Trophoblast cell (in vitro differentiated cells and primary cell): ENCODE data around the gene HOXB1.
A peak's percentile ranks its signal among the peaks of the same experiment; 100 is the strongest.

Experiments used
- DNase-seq, 2 donors: peaks; one replicate each; pipeline ENCODE4 v3.0.0-alpha.2; 2016
- H2AFZ ChIP-seq: 2 replicates; pipeline ENCODE4 v1.6.1; 2013; ENCODE audit warnings: low read length, moderate library complexity, mild to moderate bottlenecking; ENCODE audit not compliant: insufficient read depth, poor library complexity
- H2AK5ac ChIP-seq: 2 replicates; pipeline ENCODE4 v1.6.1; 2013; ENCODE audit warnings: mild to moderate bottlenecking, low read length
- H2BK120ac ChIP-seq: 2 replicates; pipeline ENCODE4 v1.6.1; 2013; ENCODE audit warnings: low read length, mild to moderate bottlenecking, moderate library complexity; ENCODE audit not compliant: insufficient read depth, poor library complexity
- H2BK12ac ChIP-seq: 2 replicates; pipeline ENCODE4 v1.6.1; 2013; ENCODE audit warnings: mild to moderate bottlenecking, low read length, moderate library complexity
- H2BK5ac ChIP-seq: 2 replicates; pipeline ENCODE4 v1.6.1; 2013; ENCODE audit warnings: low read length, low read depth, moderate library complexity, mild to moderate bottlenecking; ENCODE audit not compliant: poor library complexity
- H3K14ac ChIP-seq: 2 replicates; pipeline ENCODE4 v1.6.1; 2013; ENCODE audit warnings: mild to moderate bottlenecking, low read length
- H3K18ac ChIP-seq: 2 replicates; pipeline ENCODE4 v1.6.1; 2013; ENCODE audit warnings: mild to moderate bottlenecking, low read length
- H3K23ac ChIP-seq: 2 replicates; pipeline ENCODE4 v1.6.1; 2013; ENCODE audit warnings: low read length
- H3K27ac ChIP-seq: 2 replicates; pipeline ENCODE4 v1.5.1; 2013; ENCODE audit warnings: low read depth, mild to moderate bottlenecking, inconsistent platforms, low read length, moderate library complexity
- H3K27me3 ChIP-seq: 2 replicates; pipeline ENCODE4 v1.6.1; 2013; ENCODE audit warnings: inconsistent platforms, mild to moderate bottlenecking, low read length, moderate library complexity; ENCODE audit not compliant: insufficient read depth
- H3K36me3 ChIP-seq, 2 experiments: 1 replicate in 1 of 2; 2 replicates in 1 of 2; pipeline ENCODE4 v1.6.1; 2013; ENCODE audit warnings: low read length in 2 of 2, mild to moderate bottlenecking in 2 of 2, moderate library complexity in 1 of 2; ENCODE audit not compliant: insufficient read depth in 2 of 2, control insufficient read depth in 1 of 2
- H3K4ac ChIP-seq: 2 replicates; pipeline ENCODE4 v1.6.1; 2013; ENCODE audit warnings: low read depth, mild to moderate bottlenecking, low read length, moderate library complexity
- H3K4me1 ChIP-seq, 2 experiments: 1 replicate in 1 of 2; 2 replicates in 1 of 2; pipeline ENCODE4 v1.6.1; 2013; ENCODE audit warnings: low read length in 2 of 2, mild to moderate bottlenecking in 2 of 2, moderate library complexity in 1 of 2; ENCODE audit not compliant: insufficient read depth in 2 of 2, control insufficient read depth in 1 of 2
- H3K4me2 ChIP-seq: 2 replicates; pipeline ENCODE4 v1.6.1; 2013; ENCODE audit warnings: inconsistent platforms, mild to moderate bottlenecking, low read length, moderate library complexity
- H3K4me3 ChIP-seq: 2 replicates; pipeline ENCODE4 v1.5.1; 2013; ENCODE audit warnings: mild to moderate bottlenecking, low read depth, low read length, inconsistent platforms
- H3K79me1 ChIP-seq: one replicate; pipeline ENCODE4 v1.6.1; 2013; ENCODE audit warnings: low read length
- H3K79me2 ChIP-seq: 2 replicates; pipeline ENCODE4 v1.6.1; 2013; ENCODE audit warnings: low read length, mild to moderate bottlenecking; ENCODE audit not compliant: control insufficient read depth, insufficient read depth, poor library complexity
- H3K9ac ChIP-seq: 2 replicates; pipeline ENCODE4 v1.6.1; 2013; ENCODE audit warnings: mild to moderate bottlenecking, low read length
- H3K9me3 ChIP-seq: 2 replicates; pipeline ENCODE4 v1.6.1; 2013; ENCODE audit warnings: low read depth, mild to moderate bottlenecking, control low read depth, inconsistent platforms, low read length; ENCODE audit not compliant: insufficient read depth
- H4K12ac ChIP-seq: 2 replicates; pipeline ENCODE4 v1.6.1; 2013; ENCODE audit warnings: low read depth, mild to moderate bottlenecking, low read length, moderate library complexity
- H4K8ac ChIP-seq: 2 replicates; pipeline ENCODE4 v1.6.1; 2013; ENCODE audit warnings: low read depth, mild to moderate bottlenecking, low read length, moderate library complexity
- H4K91ac ChIP-seq: one replicate; pipeline ENCODE4 v1.6.1; 2013; ENCODE audit warnings: low read depth, mild to moderate bottlenecking, low read length, moderate library complexity
- WGBS: extraction: QIAGEN DNeasy Blood & Tissue Kit; methylation state at CpG from one replicate; pipeline ENCODE4 v1.1.7; 2013; ENCODE audit warnings: missing lambda C conversion rate; ENCODE audit not compliant: insufficient read length, insufficient coverage; ENCODE audit errors: extremely low coverage; 5-methylcytosine and 5-hydroxymethylcytosine counted together

HOXB1 gene

DNA sequence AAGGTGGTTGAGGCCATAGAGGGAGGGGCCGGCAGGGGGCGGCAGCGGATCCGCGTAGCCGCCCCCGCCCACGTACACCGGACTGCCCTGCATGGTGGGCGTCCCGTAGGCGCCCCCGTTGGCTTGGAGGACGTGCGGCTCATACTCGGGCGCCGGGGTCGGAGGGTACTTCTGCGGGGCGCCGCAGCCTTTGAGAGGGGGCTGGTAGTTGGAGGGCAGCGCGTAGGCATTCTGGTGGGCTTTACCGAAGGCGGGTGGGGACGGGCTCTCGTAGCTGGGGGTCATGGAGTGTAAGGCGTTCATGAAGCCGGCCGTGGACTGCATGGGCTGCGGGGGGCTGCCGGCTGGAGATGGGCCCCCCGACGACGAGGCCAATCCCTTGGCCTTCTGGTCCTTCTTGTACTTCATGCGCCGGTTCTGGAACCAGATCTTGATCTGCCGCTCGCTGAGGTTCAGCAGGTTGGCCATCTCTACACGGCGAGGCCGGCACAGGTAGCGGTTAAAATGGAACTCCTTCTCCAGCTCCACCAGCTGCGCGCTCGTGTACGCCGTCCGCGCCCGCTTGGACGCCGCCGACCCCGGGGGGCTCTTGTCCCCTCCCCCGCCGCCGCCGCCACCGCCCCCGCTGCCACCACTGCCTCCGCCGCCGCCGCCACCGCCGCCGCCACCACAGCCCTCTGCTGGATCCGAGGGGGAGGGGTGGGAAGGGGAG lies 19.8 kb upstream of the HOXB1 start:
- no peak overlapping the region for H2BK12ac ChIP-seq
- no peak overlapping the region for H4K8ac ChIP-seq
- WGBS = no CpG with 5 or more reads among the region's 70 CpGs
- H3K9me3 ChIP-seq = no peaks in the 10 kb centered on the region
- H3K4me1 ChIP-seq = peaks cover 18 to 43% of the 10 kb centered on the region in 2 experiments
- H4K12ac ChIP-seq = no peak overlapping the region
- H2BK5ac ChIP-seq = no peak overlapping the region
- H3K4me3 ChIP-seq = no peak overlapping the region
- H3K4me2 ChIP-seq = peak overlapping the region; percentile 44
- no peak overlapping the region for H2AK5ac ChIP-seq
- H4K91ac ChIP-seq = no peak overlapping the region
- peaks cover 21% of the 10 kb centered on the region for H3K79me1 ChIP-seq
- no peak overlapping the region for H3K27ac ChIP-seq
- no peak overlapping the region for H3K23ac ChIP-seq
- no peak overlapping the region for H3K9ac ChIP-seq
- H2AFZ ChIP-seq = no peak overlapping the region
- no peak for DNase-seq
- H2BK120ac ChIP-seq = no peak overlapping the region
- H3K14ac ChIP-seq = no peak overlapping the region
- H3K27me3 ChIP-seq = no peaks in the 10 kb centered on the region
- H3K36me3 ChIP-seq = peaks cover 9 to 14% of the 10 kb centered on the region in 2 experiments
- H3K18ac ChIP-seq = no peak overlapping the region
- peaks cover 5% of the 10 kb centered on the region for H3K79me2 ChIP-seq
- H3K4ac ChIP-seq = no peak overlapping the region

DNA sequence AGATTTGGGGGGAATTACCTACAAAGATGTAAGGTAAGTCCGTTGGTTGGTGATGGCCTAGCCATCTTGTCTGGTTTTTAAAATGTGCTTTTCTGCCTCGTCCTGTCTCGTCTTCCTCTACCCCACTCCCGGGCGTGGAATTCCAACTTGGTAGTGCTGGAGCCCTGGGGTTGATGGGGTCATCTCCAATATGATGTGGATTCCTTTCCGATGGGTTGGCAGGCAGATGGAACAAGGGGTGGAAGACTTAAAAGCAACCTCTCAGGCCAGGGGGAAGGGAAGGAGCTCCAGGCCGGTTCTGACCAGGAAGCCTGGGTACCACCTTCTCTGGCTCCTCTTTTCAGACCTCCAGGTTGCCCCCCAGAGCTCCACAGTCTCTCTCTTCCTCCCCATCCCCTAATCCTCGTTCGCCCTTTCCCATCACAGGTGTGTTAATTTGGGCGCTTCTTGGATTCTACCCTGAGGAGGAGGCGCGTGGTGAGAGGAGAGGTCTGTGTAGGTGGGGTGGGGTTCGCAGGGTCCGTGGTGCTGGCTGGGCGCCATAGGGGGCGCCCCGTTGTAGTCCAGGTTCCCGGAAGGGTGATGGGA lies 19.2 kb upstream of the HOXB1 start:
- H3K4ac ChIP-seq = no peak overlapping the region
- WGBS = no CpG with 5 or more reads among the region's 18 CpGs
- H2BK120ac ChIP-seq = no peak overlapping the region
- no peak overlapping the region for H3K27ac ChIP-seq
- no peak overlapping the region for H3K23ac ChIP-seq
- peaks cover 9 to 14% of the 10 kb centered on the region in 2 experiments for H3K36me3 ChIP-seq
- H3K14ac ChIP-seq = no peak overlapping the region
- H3K9me3 ChIP-seq = no peaks in the 10 kb centered on the region
- no peak overlapping the region for H3K4me2 ChIP-seq
- DNase-seq = no peak
- no peak overlapping the region for H2AFZ ChIP-seq
- no peak overlapping the region for H4K8ac ChIP-seq
- no peaks in the 10 kb centered on the region for H3K27me3 ChIP-seq
- H2AK5ac ChIP-seq = no peak overlapping the region
- peaks cover 25% of the 10 kb centered on the region for H3K79me1 ChIP-seq
- H4K12ac ChIP-seq = no peak overlapping the region
- no peak overlapping the region for H3K18ac ChIP-seq
- H3K9ac ChIP-seq = no peak overlapping the region
- H4K91ac ChIP-seq = no peak overlapping the region
- peaks cover 5% of the 10 kb centered on the region for H3K79me2 ChIP-seq
- H2BK5ac ChIP-seq = no peak overlapping the region
- no peak overlapping the region for H3K4me3 ChIP-seq
- no peak overlapping the region for H2BK12ac ChIP-seq
- H3K4me1 ChIP-seq = peaks cover 18 to 48% of the 10 kb centered on the region in 2 experiments

DNA sequence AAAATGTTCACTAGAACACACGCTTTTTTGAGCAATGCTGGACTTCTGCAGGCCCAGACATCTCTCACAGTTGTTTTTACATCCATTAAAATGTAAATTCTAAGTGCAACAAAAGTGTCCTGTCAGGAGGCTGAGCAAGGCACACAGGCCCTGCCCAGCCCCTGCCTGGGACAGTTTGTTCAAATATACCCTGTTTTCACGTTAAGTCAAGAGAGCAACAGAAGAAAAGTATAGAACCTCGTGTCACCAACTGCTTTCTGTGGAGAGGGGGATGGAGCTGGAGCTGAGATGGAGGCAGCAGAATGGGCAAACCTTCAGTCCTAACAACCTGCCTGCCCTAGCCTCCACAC lies 18.4 kb upstream of the HOXB1 start:
- Histone ChIP-seq H2BK5ac (no peak overlapping the region), H3K36me3 (peaks cover 9 to 14% of the 10 kb centered on the region in 2 experiments), H3K27me3 (no peaks in the 10 kb centered on the region), H3K9ac (no peak overlapping the region), H2AFZ (no peak overlapping the region), H3K27ac (no peak overlapping the region), H3K79me2 (peaks cover 4% of the 10 kb centered on the region), H4K12ac (peak overlapping the region; percentile 33), H2AK5ac (no peak overlapping the region), H2BK120ac (no peak overlapping the region), H3K79me1 (peaks cover 24% of the 10 kb centered on the region), H3K4me3 (no peak overlapping the region), H3K14ac (no peak overlapping the region), H3K4ac (no peak overlapping the region), H4K91ac (no peak overlapping the region), H3K18ac (no peak overlapping the region), H3K23ac (no peak overlapping the region), H3K9me3 (no peaks in the 10 kb centered on the region), H3K4me2 (no peak overlapping the region), H3K4me1 (peaks cover 14 to 42% of the 10 kb centered on the region in 2 experiments), H4K8ac (no peak overlapping the region), H2BK12ac (no peak overlapping the region)
- WGBS = no CpG with 5 or more reads among the region's 3 CpGs
- no peak for DNase-seq

DNA sequence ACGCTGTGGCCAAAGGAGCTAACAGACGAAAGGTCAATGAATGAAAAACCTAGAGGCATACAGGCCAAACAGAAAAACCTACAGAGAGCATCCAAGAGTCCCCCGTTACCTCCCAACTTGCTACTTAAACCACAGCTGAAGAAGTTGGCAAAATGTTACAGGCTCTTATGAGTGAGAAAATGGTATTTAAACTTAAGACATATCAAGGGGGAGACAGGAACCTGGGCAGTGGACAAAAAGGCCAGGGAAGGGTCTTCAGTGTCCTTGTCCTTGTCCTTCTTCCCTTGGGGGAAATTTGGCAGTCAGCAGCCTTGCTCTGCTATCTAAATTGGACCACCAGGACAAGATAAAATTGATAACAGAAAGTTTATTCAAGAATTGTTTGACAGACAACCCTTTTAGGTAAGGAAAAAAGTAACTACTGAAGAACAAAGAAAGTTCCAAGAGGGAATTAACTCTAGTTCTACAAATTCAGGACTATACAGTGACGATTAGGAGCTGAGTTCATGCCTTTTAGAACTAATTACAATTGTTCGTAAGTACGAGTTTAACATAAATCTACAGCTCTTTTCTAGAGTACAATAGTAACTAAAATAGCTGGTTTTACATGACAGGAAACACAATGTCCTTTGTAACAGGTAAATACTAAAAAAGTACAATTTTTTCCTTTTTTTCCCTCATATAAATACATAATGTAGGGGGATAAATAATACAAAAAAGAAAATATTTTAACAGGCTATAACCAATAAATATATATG lies 17.9 kb upstream of the HOXB1 start:
- H3K23ac ChIP-seq = no peak overlapping the region
- no peak overlapping the region for H3K18ac ChIP-seq
- no CpG with 5 or more reads among the region's 6 CpGs for WGBS

More for the DNA sequence above, 17.9 kb upstream of the HOXB1 start:
- Histone ChIP-seq H3K4me1 (peaks cover 14 to 41% of the 10 kb centered on the region in 2 experiments), H2AFZ (no peak overlapping the region), H3K79me1 (peaks cover 29% of the 10 kb centered on the region), H3K9ac (no peak overlapping the region), H4K91ac (no peak overlapping the region), H3K36me3 (peaks cover 9 to 14% of the 10 kb centered on the region in 2 experiments), H3K14ac (no peak overlapping the region), H3K79me2 (peaks cover 7% of the 10 kb centered on the region), H4K12ac (no peak overlapping the region), H2BK12ac (no peak overlapping the region), H3K27ac (no peak overlapping the region), H2AK5ac (no peak overlapping the region), H3K4me2 (no peak overlapping the region), H3K9me3 (no peaks in the 10 kb centered on the region), H3K27me3 (no peaks in the 10 kb centered on the region), H3K4me3 (no peak overlapping the region), H4K8ac (no peak overlapping the region), H3K4ac (no peak overlapping the region), H2BK120ac (no peak overlapping the region), H2BK5ac (no peak overlapping the region)
- DNase-seq = no peak
